Endothelial cell of umbilical vein (primary cell): ENCODE measurements around the gene ALPL. TPM values are rescaled to one million over a fixed set of nuclear protein-coding genes. Genes with fewer than 3 reads are reported as not detected.

Experiments
- BruUV-seq: library from RNA; stranded (reverse); fragments of 400-500 nt; replicated peaks from 2 replicates; lab custom pipeline; 2021; lab: Mats Ljungman, UMichigan
- CTCF ChIA-PET: fragments of 300-600, 350-600 bp; sonication (Branson Sonifier 250); formaldehyde crosslinking; loops from one replicate; lab custom pipeline; 2021; ENCODE audit warnings: antibody characterized with exemption, inconsistent platforms; lab: Charles Lee
- POLR2A ChIA-PET: fragments of 300-600, 350-600 bp; sonication (Branson Sonifier 250); formaldehyde crosslinking; loops from one replicate; lab custom pipeline; 2021; ENCODE audit warnings: antibody characterized with exemption, inconsistent platforms; lab: Charles Lee
- DNase-seq: peaks from one replicate; pipeline ENCODE4 v3.0.0-alpha.2; 2011; ENCODE audit warnings: low read depth, low spot score
- FAIRE-seq: peaks from 2 replicates; lab custom pipeline; 2011; peaks lifted over from hg19 to GRCh38; lab: Jason Lieb, UNC
- H2AFZ ChIP-seq: 2 replicates; pipeline ENCODE4 v1.6.0; 2012; ENCODE audit warnings: low read depth, low read length, control low read depth, inconsistent platforms
- H3K27ac ChIP-seq: 2 replicates; pipeline ENCODE4 v1.5.1; 2011; ENCODE audit warnings: low read depth, mild to moderate bottlenecking, control low read depth, low read length, moderate library complexity; ENCODE audit not compliant: insufficient read depth
- H3K27me3 ChIP-seq, 2 experiments: 2 replicates each; pipeline versions ENCODE4 v1.6.0 to v1.6.1; 2011; ENCODE audit warnings: low read length in 2 of 2, mixed read lengths in 1 of 2; ENCODE audit not compliant: control insufficient read depth in 2 of 2, insufficient read depth in 2 of 2
- H3K36me3 ChIP-seq, 2 experiments: 2 replicates in 1 of 2; 3 replicates in 1 of 2; pipeline ENCODE4 v1.5.1; 2011; ENCODE audit warnings: low read length in 2 of 2, mild to moderate bottlenecking in 1 of 2, moderate library complexity in 1 of 2; ENCODE audit not compliant: control insufficient read depth in 2 of 2, insufficient read depth in 2 of 2; ENCODE audit errors: extremely low read depth in 1 of 2
- H3K4me1 ChIP-seq: 3 replicates; pipeline ENCODE4 v1.5.1; 2011; ENCODE audit warnings: mild to moderate bottlenecking, low read length; ENCODE audit not compliant: control insufficient read depth, insufficient read depth; ENCODE audit errors: extremely low read depth
- H3K4me2 ChIP-seq: 2 replicates; pipeline ENCODE4 v1.6.1; 2011; ENCODE audit warnings: low read length, control low read depth, mixed read lengths; ENCODE audit not compliant: insufficient read depth
- H3K4me3 ChIP-seq, 3 experiments: fragments of 200-600 bp in 1 of 3; sonication (generic), shearing (Covaris generic) in 1 of 3; replicated peaks in 1 of 3; 2 replicates each; pipeline ENCODE4 v1.5.1; 2011 to 2016; ENCODE audit warnings: control low read depth in 3 of 3, low read length in 3 of 3, mild to moderate bottlenecking in 2 of 3, inconsistent platforms in 1 of 3, low read depth in 1 of 3, moderate library complexity in 1 of 3; ENCODE audit not compliant: insufficient read depth in 1 of 3
- H3K79me2 ChIP-seq: 2 replicates; pipeline ENCODE4 v1.6.0; 2012; ENCODE audit warnings: low read length, inconsistent platforms; ENCODE audit not compliant: control insufficient read depth, insufficient read depth
- H3K9ac ChIP-seq: replicated peaks from 2 replicates; pipeline ENCODE3; 2011; ENCODE audit warnings: low read length, control low read depth; ENCODE audit not compliant: insufficient read depth; ENCODE audit errors: extremely low read depth
- H3K9me1 ChIP-seq: replicated peaks from 3 replicates; pipeline ENCODE4 v1.6.0; 2011; ENCODE audit warnings: mild to moderate bottlenecking, low read length; ENCODE audit not compliant: control insufficient read depth, insufficient read depth; ENCODE audit errors: extremely low read depth
- H3K9me3 ChIP-seq: replicated peaks from 2 replicates; pipeline ENCODE4 v1.5.1; 2012; ENCODE audit warnings: low read length, inconsistent platforms; ENCODE audit not compliant: control insufficient read depth, insufficient read depth
- H4K20me1 ChIP-seq: replicated peaks from 2 replicates; pipeline ENCODE3; 2011; ENCODE audit warnings: mild to moderate bottlenecking, low read length; ENCODE audit not compliant: control insufficient read depth, insufficient read depth; ENCODE audit errors: extremely low read depth
- FOS ChIP-seq: IDR thresholded peaks from 2 replicates; pipeline ENCODE4 v1.6.1; 2011; ENCODE audit warnings: mild to moderate bottlenecking, low read length, moderate library complexity, borderline replicate concordance; ENCODE audit not compliant: insufficient read depth
- GATA2 ChIP-seq: IDR thresholded peaks from 2 replicates; pipeline ENCODE4 v1.7.0; 2011; ENCODE audit warnings: low read depth, mild to moderate bottlenecking, moderate library complexity, mixed read lengths, low read length; ENCODE audit not compliant: insufficient read length, insufficient read depth
- MYC ChIP-seq: IDR thresholded peaks from one replicate; pipeline ENCODE4 v1.6.1; 2011; ENCODE audit warnings: mild to moderate bottlenecking, low read depth, low read length
- POLR2A ChIP-seq: IDR thresholded peaks from 2 replicates; pipeline ENCODE4 v1.6.1; 2012; ENCODE audit warnings: low read depth, mild to moderate bottlenecking, control low read depth, low read length
- POLR2AphosphoS5 ChIP-seq: IDR thresholded peaks from 2 replicates; pipeline ENCODE4 v1.6.1; 2012; ENCODE audit warnings: low read depth, mild to moderate bottlenecking, control low read depth, low read length, moderate library complexity; ENCODE audit not compliant: insufficient read depth
- dilution Hi-C: fragments of 300-500 bp; cut with MboI; formaldehyde crosslinking; loops from one replicate; pipeline ENCODE4 v1.15.0; 2019; ENCODE audit warnings: low sequenced_read_pairs; ENCODE audit not compliant: extremely low pct_ligation_motif_present
- intact Hi-C: fragments of 100-400 bp; cut with micrococcal nuclease; formaldehyde crosslinking; loops from one replicate; pipeline ENCODE4 v1.10.0; 2022
- polyA plus RNA-seq, 4 experiments: library from polyadenylated mRNA; depleted of rRNA in 3 of 4; stranded (reverse) in 3 of 4; unstranded in 1 of 4; fragments of >200 nt; gene quantifications; 2 replicates each; pipeline versions ENCODE4 v1.2.1 to v1.2.3, GENCODE V29; 2011 to 2012; ENCODE audit warnings: missing spikeins in 1 of 4
- total RNA-seq: library from RNA; stranded (reverse); gene quantifications from 2 replicates; pipeline ENCODE4 v1.2.3, GENCODE V29; 2021
- TF ChIP-seq, protein P1 (sequence below): IDR thresholded peaks from 2 replicates; pipeline ENCODE4 v1.6.1; 2011; ENCODE audit not compliant: insufficient read depth, insufficient read length
- TF ChIP-seq, protein P2 (sequence below), 2 donors: IDR thresholded peaks; 1 replicate in 1 of 2; 2 replicates in 1 of 2; pipeline ENCODE4 v1.5.1; 2011; ENCODE audit warnings: low read length in 2 of 2, mild to moderate bottlenecking in 2 of 2, moderate library complexity in 2 of 2, control low read depth in 1 of 2, inconsistent platforms in 1 of 2, low read depth in 1 of 2; ENCODE audit not compliant: insufficient read depth in 1 of 2; ENCODE audit errors: extremely low read depth in 1 of 2

The ALPL gene
- total and polyA plus RNA-seq, 2 donors (not counting 3 experiments of a cell fraction or from before 2014, with no cell fraction given): 0.38 to 0.92 TPM

DNA sequence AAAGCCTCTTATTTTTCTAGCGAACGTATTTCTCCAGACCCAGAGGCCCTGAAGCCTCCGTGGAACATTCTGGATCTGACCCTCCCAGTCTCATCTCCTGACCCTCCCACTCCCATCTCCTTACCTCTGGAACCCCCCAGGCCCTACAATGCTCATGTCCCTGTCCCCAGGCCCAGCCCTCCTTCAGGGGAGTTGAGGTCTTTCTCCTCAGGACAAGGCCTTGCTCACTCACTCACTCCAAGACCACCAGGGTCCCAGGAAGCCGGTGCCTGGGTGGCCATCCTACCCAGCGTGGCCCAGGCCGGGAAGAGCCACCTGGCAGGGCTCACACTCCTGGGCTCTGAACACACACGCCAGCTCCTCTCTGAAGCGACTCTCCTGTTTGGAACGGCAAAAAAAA lies 68.7 kb downstream of the ALPL start:
- Histone ChIP-seq H3K27me3 (peaks cover 0 to 3% of the 10 kb centered on the region in 2 experiments), H3K9me1 (no peaks in the 10 kb centered on the region), H3K79me2 (no peaks in the 10 kb centered on the region), H3K9ac (no peak overlapping the region), H3K4me1 (peaks cover 17% of the 10 kb centered on the region), H3K27ac (no peak overlapping the region), H3K9me3 (no peaks in the 10 kb centered on the region), H4K20me1 (no peaks in the 10 kb centered on the region), H3K4me3 (no peak overlapping the region), H2AFZ (no peak overlapping the region), H3K4me2 (no peak overlapping the region), H3K36me3 (no peaks in the 10 kb centered on the region)
- FAIRE-seq (no peak), DNase-seq (no peak)
- dilution Hi-C loops (no loop called here), intact Hi-C loops (loop anchor here (10.0 kb wide), 1 partner anchor 323 kb away; no protein-coding TSS in a partner anchor)
- BruUV-seq: no TSS peak
- ChIA-PET CTCF (no interaction called here), POLR2A (no interaction called here)
- TF ChIP-seq FOS (no peak), POLR2AphosphoS5 (no peak), MYC (no peak), GATA2 (no peak), POLR2A (no peak)
- TF ChIP-seq, protein P1, sequence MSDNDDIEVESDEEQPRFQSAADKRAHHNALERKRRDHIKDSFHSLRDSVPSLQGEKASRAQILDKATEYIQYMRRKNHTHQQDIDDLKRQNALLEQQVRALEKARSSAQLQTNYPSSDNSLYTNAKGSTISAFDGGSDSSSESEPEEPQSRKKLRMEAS: no peak
- TF ChIP-seq, protein P2, sequence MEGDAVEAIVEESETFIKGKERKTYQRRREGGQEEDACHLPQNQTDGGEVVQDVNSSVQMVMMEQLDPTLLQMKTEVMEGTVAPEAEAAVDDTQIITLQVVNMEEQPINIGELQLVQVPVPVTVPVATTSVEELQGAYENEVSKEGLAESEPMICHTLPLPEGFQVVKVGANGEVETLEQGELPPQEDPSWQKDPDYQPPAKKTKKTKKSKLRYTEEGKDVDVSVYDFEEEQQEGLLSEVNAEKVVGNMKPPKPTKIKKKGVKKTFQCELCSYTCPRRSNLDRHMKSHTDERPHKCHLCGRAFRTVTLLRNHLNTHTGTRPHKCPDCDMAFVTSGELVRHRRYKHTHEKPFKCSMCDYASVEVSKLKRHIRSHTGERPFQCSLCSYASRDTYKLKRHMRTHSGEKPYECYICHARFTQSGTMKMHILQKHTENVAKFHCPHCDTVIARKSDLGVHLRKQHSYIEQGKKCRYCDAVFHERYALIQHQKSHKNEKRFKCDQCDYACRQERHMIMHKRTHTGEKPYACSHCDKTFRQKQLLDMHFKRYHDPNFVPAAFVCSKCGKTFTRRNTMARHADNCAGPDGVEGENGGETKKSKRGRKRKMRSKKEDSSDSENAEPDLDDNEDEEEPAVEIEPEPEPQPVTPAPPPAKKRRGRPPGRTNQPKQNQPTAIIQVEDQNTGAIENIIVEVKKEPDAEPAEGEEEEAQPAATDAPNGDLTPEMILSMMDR (IDR thresholded peaks at IDR 0.05; ENCODE audit: extremely low read depth in 1 of 2, insufficient read depth in 1 of 2, low read depth in 1 of 2, low read length in 2 of 2): no peak
